ENCODE results near the gene RETREG3. TPM values are rescaled to one million over a fixed set of nuclear protein-coding genes. Genes with fewer than 3 reads are reported as not detected.
"Not testable (repeated sequence)": the region's sequence is repeated elsewhere in the genome, so short reads cannot be mapped to it uniquely, and the experiment has no call there.

The RETREG3 gene
- total RNA-seq, 1 donor from 2014 or later = 63.9 TPM

DNA sequence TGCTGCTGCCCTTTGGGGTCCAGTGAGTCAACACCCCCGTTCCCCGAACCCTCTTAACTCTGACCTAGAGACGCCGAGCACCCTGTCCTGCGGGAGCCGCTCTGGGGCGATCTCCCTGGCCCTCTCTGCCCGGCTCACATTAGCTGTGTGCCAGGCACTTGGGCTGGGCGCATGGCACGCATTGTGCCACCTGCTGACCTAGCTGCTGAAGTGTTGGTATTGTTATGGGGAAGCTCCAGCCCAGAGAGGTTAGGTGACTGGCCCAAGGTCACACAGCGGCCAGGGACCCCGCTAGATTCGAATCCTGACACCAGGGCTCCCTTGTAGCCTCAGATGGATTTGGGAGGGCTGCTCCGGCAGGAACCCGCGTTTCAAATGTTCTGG, 55.3 kb downstream of the RETREG3 start:
- DNase-seq (ENCODE audit: low spot score) = no peak

DNA sequence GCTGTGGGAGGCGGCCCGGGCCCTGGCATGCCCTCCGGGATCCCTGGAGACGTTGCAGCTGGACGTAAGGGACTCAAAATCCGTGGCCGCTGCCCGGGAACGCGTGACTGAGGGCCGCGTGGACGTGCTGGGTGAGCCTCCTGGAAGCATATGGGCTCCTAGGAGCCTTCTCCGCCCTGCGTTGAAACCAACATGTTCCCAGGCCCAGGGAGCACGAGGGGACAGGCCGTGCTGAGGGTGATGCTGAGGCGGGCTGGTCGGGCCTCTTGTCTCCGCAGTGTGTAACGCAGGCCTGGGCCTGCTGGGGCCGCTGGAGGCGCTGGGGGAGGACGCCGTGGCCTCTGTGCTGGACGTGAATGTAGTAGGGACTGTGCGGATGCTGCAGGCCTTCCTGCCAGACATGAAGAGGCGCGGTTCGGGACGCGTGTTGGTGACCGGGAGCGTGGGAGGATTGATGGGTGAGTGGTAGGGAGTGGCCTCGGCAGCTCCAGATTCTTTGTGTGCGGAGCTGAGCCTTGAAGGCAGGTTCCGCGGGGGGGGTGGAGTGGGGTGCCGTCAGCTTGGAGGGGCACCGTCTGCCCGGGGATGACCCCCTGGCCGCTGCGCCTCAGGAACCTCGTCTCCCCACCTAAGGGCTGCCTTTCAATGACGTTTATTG, 55.9 kb downstream of the RETREG3 start:
- DNase-seq (ENCODE audit: low spot score) = no peak

DNA sequence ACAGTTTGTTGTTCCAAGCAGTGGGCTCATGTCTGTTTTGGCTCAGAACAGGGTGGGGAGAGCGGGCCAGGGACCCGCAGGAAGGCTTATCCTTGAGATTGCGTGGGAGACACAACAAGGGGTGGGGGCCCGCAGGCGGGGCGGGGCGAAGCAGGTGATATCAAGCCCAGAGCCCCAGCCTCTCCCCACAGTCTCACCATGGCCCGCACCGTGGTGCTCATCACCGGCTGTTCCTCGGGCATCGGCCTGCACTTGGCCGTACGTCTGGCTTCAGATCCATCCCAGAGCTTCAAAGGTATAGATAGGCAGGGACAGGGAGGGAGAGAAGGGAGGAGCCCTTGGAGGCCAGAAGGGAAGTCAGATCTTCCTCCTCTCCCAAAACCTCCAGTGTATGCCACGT, 56.4 kb downstream of the RETREG3 start, which contains the start of gene HSD17B1:
TSS of gene HSD17B1 (plus strand) at position 188 of the 400 bp plus-strand sequence. CDS start at position 199, 11 bp downstream.
- DNase-seq (ENCODE audit: low spot score) = not testable (repeated sequence)

DNA sequence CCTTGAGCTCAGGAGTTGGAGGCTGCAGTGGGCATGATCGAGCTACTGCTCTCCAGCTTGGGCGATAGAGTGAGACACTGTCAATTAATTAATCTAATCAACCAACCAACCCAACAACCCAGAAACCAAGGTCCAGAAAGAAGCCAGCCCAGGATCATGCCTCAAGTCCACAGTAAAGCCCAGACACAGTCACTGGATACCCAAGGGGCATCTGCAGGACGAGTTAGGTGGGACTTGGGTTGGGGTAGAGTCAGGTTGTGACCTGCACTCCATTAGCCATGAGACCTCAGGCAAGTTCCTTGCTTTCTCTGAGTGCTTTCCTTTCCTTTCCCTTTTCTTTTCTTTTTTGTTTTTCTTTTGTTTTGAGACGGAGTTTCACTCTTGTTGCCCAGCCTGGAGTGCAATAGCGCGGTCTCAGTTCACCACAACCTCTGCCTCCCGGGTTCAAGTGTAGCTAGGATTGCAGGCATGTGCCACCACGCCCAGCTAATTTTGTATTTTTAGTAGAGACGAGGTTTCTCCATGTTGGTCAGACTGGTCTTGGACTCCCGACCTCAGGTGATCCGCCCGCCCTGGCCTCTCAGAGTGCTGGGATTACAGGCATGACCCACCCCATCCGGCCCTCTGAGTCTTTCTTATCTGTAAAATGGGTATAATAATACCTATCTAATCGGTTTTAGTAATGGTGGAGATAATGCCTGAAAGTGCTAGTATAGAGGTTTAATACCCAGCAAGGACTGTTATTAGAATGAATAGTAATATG, 60.0 kb downstream of the RETREG3 start:
- DNase-seq (ENCODE audit: low spot score) = no peak

DNA sequence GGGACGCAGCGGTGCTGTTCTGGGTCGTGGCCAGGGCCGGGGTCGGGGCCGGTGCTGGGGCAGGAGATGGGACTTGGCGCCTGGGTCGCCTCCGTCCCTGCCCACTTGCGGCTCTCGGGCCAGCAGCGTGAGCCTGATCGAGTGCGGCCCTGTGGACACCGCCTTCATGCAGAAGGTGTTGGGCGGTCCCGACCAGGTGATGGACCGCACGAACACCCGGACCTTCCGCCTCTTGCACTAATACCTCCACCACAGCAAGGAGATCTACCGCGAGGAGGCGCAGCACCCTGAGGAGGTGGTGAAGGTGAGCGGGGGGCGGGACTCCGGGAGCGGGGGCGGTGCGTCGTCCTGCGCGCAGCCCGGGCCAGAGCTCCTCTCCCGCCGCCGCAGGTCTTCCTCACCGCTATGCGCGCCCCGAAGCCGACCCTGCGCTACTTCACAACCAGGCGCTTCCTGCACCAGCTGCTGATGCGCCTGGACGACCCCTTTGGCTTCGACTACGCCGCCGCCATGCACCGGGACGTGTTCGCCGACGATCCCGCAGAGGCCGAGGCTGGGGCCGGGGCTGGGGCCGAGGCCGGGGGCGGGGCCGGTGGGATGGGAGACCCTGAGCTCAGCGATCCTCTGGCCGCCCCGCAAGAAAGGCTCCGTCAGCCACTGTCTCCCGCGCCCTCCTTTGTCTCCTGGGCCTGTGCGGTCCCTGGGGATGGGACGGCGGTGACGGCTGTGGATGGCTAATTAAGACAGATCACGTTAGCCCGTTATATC, 60.9 kb downstream of the RETREG3 start:
- DNase-seq (ENCODE audit: low spot score) = no peak

DNA sequence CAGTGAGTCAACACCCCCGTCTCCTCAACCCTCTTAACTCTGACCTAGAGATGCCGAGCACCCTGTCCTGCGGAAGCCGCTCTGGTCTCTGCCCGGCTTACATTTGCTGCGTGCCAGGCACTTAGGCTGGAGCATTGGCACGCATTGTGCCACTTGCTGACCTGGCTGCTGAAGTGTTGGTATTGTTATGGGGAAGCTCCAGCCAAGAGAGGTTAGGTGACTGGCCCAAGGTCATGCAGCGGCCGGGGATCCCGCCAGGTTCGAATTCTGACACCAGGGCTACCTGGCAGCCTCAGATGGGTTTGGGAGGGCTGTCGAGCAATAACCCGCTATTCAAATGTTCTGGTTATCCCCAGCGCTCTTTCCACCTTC, 61.5 kb downstream of the RETREG3 start:
- no peak for DNase-seq (ENCODE audit: low spot score)

DNA sequence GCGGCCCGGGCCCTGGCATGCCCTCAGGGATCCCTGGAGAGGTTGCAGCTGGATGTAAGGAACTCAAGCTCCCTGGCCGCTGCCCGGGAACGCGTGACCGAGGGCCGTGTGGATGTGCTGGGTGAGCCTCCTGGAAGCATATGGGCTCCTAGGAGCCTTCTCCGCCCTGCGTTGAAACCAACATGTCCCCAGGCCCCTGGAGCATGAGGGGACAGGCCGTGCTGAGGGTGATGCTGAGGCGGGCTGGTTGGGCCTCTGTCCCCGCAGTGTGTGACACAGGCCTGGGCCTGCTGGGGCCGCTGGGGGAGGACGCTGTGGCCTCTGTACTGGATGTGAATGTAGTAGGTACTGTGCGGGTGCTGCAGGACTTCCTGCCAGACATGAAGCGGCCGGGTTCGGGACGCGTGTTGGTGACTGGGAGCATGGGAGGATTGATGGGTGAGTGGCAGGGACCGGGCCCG, 62.1 kb downstream of the RETREG3 start:
- DNase-seq (ENCODE audit: low spot score) = no peak

DNA sequence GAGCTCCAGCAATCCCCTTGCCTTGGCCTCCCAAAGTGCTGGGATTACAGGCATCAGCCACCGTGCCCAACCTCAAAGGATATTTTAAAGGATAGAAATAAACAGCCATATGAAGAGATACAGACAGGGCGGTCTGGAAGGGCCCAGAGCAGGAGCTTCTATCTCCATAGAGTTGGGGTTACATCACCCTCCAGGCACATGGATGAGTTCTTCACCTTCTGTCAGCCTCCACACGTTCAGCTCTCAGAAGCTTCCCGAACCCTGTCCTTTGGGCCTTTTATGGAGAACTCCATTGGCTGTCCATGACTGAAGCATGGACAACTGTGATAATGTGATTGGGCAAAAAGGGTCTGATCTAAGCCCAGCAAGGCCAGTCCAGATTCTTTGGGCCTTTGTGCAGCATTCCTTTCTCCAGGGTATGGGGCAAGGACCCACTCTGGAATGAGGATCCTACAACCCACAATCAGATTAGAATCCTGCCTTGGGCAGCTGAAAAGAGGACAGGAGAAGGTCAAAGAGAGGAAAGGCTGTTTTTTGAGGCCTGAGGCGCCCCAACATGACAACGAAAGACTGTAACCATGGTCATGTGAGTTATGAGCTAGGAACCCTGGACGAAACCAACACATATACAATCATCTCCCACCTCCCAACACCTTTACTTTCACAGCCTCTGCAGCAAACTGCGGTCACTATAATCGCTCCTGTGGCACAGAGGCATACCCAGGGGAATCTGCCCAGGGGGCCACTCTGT, 63.2 kb downstream of the RETREG3 start:
- not testable (repeated sequence) for DNase-seq (ENCODE audit: low spot score)

DNA sequence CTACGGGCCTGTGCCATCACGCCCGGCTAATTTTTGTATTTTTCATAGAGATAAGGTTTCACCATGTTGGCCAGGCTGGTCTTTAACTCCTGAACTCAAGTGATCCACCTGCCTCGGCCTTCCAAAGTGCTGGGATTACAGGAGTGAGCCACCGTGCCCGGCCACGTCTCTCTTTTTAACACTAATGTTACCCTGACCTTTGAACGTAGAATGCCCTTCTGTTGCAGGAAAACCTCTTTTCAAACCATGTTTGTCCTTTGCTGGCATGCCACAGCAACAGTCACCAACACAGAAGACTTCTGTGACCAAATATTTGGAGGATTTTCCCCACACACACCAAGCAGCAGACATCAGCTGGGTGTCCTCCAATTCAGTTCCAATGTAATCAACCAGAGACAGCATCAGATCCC, 64.3 kb downstream of the RETREG3 start:
- no peak for DNase-seq (ENCODE audit: low spot score)

DNA sequence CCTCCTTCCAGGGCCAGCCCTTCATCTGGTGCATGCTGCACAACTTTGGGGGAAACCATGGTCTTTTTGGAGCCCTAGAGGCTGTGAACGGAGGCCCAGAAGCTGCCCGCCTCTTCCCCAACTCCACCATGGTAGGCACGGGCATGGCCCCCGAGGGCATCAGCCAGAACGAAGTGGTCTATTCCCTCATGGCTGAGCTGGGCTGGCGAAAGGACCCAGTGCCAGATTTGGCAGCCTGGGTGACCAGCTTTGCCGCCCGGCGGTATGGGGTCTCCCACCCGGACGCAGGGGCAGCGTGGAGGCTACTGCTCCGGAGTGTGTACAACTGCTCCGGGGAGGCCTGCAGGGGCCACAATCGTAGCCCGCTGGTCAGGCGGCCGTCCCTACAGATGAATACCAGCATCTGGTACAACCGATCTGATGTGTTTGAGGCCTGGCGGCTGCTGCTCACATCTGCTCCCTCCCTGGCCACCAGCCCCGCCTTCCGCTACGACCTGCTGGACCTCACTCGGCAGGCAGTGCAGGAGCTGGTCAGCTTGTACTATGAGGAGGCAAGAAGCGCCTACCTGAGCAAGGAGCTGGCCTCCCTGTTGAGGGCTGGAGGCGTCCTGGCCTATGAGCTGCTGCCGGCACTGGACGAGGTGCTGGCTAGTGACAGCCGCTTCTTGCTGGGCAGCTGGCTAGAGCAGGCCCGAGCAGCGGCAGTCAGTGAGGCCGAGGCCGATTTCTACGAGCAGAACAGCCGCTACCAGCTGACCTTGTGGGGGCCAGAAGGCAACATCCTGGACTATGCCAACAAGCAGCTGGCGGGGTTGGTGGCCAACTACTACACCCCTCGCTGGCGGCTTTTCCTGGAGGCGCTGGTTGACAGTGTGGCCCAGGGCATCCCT, 65.7 kb downstream of the RETREG3 start:
- no peak for DNase-seq (ENCODE audit: low spot score)

DNA sequence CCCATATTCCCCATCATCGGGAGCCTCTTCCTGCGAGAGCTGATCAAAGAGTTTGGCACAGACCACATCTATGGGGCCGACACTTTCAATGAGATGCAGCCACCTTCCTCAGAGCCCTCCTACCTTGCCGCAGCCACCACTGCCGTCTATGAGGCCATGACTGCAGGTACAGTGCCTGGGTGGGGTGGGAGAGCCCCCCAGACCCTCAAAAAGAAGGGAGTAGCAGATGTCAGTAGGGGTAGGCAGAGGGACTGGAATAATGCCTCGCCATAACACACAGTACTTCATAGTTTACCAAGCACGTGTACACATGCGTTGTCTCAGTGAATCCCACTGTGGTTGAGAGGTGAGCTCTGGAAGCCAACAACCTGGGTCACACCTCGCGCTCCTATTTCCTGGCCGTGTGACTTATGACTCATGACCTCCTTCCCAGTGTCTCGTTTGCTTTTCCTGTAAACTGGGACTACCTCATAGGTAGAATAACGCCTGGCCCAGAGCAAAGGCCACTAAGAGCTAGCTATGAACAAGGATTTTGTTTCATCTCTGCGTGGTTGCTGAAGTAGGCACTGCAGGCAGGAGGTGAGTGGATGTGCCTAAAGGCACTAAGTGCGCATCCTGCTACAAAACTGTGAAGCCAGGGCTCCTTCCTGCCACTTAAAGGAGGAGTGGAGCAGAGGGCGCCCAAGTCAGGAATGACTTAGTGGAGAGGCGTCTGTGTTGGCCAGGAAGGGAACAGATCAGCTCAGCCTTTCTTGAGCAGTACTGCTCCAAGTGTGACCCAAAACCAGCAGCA, 67.9 kb downstream of the RETREG3 start:
- no peak for DNase-seq (ENCODE audit: low spot score)

DNA sequence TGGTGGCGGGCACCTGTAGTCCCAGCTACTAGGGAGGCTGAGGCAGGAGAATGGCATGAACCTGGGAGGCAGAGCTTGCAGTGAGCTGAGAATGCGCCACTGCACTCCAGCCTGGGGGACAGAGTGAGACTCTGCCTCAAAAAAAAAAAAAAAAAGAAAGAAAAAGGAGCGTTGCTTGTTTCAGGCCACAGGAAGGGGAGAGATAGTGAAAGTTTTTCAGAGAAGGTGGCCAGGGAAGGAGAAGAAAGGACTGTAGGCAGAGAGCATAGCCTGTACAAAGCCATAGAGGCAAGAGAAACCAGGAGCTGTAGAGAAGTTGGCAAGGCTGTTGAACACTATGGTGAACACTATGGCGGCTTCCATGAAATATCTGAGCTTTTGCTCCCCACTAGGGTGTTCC, 68.6 kb downstream of the RETREG3 start:
- DNase-seq (ENCODE audit: low spot score) = not testable (repeated sequence)

DNA sequence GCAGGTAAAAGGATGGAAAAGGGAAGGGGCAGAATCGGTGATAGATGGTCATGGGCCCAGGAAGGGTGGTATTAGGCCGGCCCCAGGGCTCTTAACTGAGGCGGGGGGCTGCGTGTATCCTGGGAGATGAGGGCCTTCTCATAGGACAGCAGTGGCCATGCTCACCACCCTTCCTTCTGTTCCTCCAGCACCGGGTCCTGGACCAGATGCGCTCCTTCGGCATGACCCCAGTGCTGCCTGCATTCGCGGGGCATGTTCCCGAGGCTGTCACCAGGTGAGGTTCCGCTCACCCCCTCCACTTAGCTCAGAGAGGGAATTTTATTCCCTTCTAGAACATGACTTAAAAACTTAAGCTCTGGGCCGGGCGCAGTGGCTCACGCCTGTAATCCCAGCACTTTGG, 70.7 kb downstream of the RETREG3 start:
- DNase-seq (ENCODE audit: low spot score) = no peak

DNA sequence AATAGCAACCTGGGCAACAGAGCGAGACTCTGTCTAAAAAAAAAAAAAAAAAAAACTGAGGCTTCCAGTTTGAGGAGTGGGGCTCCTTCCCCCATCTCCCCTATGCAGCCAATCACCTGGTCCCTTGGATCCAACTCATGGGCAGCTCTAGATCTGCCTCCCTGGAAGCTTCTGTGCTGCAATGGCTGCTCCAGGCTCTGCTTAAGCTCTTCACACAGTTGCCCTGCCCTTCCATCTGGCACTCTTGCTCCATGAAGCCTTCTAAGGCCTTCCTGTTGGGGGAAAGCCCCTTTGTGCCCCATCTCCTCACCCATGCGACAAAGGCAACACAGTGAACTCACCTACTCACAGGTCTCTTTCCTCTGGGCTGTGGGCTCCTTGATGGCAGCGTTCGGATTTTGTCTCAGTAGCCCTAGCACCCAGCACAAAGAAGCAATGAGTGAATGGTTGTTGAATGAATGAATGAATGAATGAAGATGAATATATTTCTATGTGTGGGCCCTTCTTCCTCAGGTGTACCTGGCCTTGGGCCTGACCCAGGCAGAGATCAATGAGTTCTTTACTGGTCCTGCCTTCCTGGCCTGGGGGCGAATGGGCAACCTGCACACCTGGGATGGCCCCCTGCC, 71.2 kb downstream of the RETREG3 start:
- no peak for DNase-seq (ENCODE audit: low spot score)

DNA sequence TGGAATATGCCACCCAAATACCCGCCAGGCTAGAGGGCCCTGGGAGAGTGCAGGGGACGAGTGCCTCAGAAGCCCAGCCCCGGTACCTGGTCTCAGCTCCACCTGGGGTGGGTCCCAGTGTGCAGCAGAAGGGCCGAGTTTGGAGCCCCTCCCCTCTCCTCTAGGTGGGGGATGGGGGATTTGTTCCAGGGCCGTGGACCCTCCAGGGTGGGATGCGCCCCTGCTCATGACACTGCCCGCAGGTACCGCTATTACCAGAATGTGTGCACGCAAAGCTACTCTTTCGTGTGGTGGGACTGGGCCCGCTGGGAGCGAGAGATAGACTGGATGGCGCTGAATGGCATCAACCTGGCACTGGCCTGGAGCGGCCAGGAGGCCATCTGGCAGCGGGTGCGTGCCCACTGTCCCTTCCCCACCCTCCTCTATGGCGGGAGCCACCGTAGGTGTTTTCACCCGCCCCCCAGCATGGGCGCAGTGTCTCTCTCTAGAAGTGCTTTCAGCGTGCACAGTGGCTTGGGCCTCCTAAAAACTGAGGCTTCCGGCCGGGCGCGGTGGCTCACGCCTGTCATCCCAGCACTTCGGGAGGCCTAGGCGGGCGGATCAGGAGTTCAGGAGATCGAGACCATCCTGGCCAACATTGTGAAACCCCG, 71.9 kb downstream of the RETREG3 start:
- no peak for DNase-seq (ENCODE audit: low spot score)

DNA sequence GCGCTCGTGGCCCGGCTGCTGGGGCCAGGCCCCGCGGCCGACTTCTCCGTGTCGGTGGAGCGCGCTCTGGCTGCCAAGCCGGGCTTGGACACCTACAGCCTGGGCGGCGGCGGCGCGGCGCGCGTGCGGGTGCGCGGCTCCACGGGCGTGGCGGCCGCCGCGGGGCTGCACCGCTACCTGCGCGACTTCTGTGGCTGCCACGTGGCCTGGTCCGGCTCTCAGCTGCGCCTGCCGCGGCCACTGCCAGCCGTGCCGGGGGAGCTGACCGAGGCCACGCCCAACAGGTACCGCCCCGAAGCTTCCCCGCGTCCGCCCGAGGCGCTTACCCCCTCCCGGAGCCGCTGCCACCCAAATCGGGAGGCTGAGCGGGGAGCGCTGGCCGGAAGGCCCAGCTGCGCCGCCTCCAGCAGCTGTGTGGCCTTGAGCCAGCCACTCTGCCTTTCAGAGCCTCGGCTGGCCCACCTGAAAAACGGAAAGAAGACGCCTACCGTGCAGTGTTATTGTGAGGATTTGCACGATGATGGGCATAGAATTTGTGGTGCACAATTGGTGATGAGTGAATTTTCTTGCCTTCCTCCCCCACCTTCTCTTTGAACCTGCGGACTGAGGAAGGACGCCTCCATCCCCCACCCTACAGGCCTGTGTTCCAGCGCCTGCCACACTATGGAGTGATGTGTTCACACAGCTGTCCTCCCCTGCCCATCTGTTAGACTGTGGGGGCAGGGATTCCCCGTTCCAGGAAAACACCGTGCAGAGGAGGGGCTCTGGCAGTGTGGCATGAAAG, 72.6 kb downstream of the RETREG3 start:
- DNase-seq (ENCODE audit: low spot score) = peak; percentile 96

DNA sequence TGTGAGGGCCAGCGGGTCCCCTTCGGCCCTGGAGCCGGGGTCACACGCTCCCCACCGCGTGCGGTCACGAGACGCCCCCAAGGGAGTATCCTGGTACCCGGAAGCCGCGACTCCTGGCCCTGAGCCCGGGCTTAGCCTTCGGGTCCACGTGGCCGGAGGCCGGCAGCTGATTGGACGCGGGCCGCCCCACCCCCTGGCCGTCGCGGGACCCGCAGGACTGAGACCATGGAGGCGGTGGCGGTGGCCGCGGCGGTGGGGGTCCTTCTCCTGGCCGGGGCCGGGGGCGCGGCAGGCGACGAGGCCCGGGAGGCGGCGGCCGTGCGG, 73.2 kb downstream of the RETREG3 start, which contains the start of gene NAGLU:
TSS of gene NAGLU (plus strand) at position 194 of the 324 bp plus-strand sequence. CDS start at position 226, 32 bp downstream.
- DNase-seq (ENCODE audit: low spot score) = peak; percentile 99
